Transverse colon (tissue), 4 donors: ENCODE results near the gene RETREG3. TPM values are rescaled to one million over a fixed set of nuclear protein-coding genes. Genes with fewer than 3 reads are reported as not detected.

Source experiments
- DNase-seq: peaks from one replicate; pipeline ENCODE4 v3.0.0-alpha.2; 2019
- H3K27ac ChIP-seq, 4 donors: fragments of 200-600 bp; sonication (generic); 2 replicates each; pipeline ENCODE4 v1.5.1; 2016 to 2018; ENCODE audit warnings: inconsistent platforms in 4 of 4
- H3K27me3 ChIP-seq: fragments of 200-600 bp; sonication (generic); 2 replicates; pipeline ENCODE4 v1.5.1; 2017; ENCODE audit warnings: inconsistent platforms
- H3K36me3 ChIP-seq, 4 donors: fragments of 200-600 bp; sonication (generic); 2 replicates each; pipeline ENCODE4 v1.5.1; 2017 to 2019; ENCODE audit warnings: inconsistent platforms in 4 of 4
- H3K4me1 ChIP-seq, 4 donors: fragments of 200-600 bp; sonication (generic); 2 replicates each; pipeline ENCODE4 v1.5.1; 2017 to 2020; ENCODE audit warnings: inconsistent platforms in 4 of 4
- H3K4me3 ChIP-seq, 4 donors: fragments of 200-600 bp; sonication (generic); 1 replicate in 1 of 4; 2 replicates in 3 of 4; pipeline versions ENCODE4 v1.5.1 to v1.6.1; 2017 to 2019; ENCODE audit warnings: inconsistent platforms in 4 of 4
- H3K9me3 ChIP-seq, 2 donors: fragments of 200-600 bp; sonication (generic); 2 replicates each; pipeline ENCODE4 v1.5.1; 2017 to 2019; ENCODE audit warnings: inconsistent platforms in 2 of 2
- CTCF ChIP-seq, 5 experiments: fragments of 200-600 bp in 3 of 5; fragments of 450-650 bp in 2 of 5; sonication (generic) in 3 of 5; IDR thresholded peaks; 1 replicate in 2 of 5; 2 replicates in 3 of 5; pipeline ENCODE4 v1.5.1; 2016 to 2017; ENCODE audit warnings: antibody characterized with exemption in 5 of 5, inconsistent platforms in 3 of 5, mild to moderate bottlenecking in 2 of 5, moderate library complexity in 1 of 5
- EP300 ChIP-seq: sonication (generic); formaldehyde crosslinking; IDR thresholded peaks from one replicate; pipeline ENCODE4 v1.6.1; 2017; ENCODE audit warnings: antibody characterized with exemption, low read depth
- POLR2A ChIP-seq: fragments of 450-650 bp; IDR thresholded peaks from one replicate; pipeline ENCODE4 v1.6.1; 2016; ENCODE audit warnings: antibody characterized with exemption, mild to moderate bottlenecking, moderate library complexity
- POLR2AphosphoS5 ChIP-seq, 3 donors: sonication (generic); formaldehyde crosslinking; IDR thresholded peaks; one replicate each; pipeline ENCODE4 v1.6.1; 2016; ENCODE audit warnings: antibody characterized with exemption in 3 of 3
- WGBS, 2 donors: methylation state at CpG; one replicate each; pipeline ENCODE4 v1.1.5; 2018; ENCODE audit warnings: low coverage in 1 of 2; 5-methylcytosine and 5-hydroxymethylcytosine counted together
- in situ Hi-C, 4 donors: fragments of 200-750 bp; cut with MboI; loops; one replicate each; pipeline versions ENCODE4 v1.15.0 to v1.15.1; 2017; ENCODE audit warnings: low sequenced_read_pairs in 3 of 4, low pct_ligation_motif_present in 1 of 4, low pct_unique_long_range_greater_than_20kb in 1 of 4
- intact Hi-C: fragments of 100-400 bp; cut with DNase I; formaldehyde crosslinking; loops from one replicate; pipeline ENCODE4 v1.15.1; 2023; ENCODE audit warnings: low total_unique reads
- total RNA-seq, 4 donors: library from RNA; depleted of rRNA; stranded (reverse); fragments of >200 nt; gene quantifications; one replicate each; pipeline ENCODE4 v1.1.0, GENCODE V29; 2016

RETREG3 gene
- total RNA-seq, 4 donors from 2014 or later = 47.2 to 71.8 (median 59.0) TPM

- Histone ChIP-seq H3K4me1 (peaks cover 20 to 37% (median 31%) of the 10 kb centered on the region in 4 donors), H3K27ac (peak overlapping the region; percentile 91 to 97 (median 92)), H3K9me3 (no peaks in the 10 kb centered on the region), H3K27me3 (no peaks in the 10 kb centered on the region), H3K36me3 (peaks cover 0 to 7% (median under 1%) of the 10 kb centered on the region in 4 donors), H3K4me3 (peak overlapping the region; percentile 51 to 83 (median 80))
- no peak for TF ChIP-seq POLR2AphosphoS5 (IDR thresholded peaks at IDR 0.05)
- TF ChIP-seq POLR2A = no peak
- no peak for TF ChIP-seq EP300
- TF ChIP-seq CTCF (IDR thresholded peaks at IDR 0.05) = no peak
- in situ Hi-C loops (loop anchor here in 1 of 4 donors (10.0 kb wide), 1 partner anchor 76 kb away; the partner anchor contains the start of genes CCR10 and CNTNAP1), intact Hi-C loops (loop anchor here (10.0 kb wide), 1 partner anchor 76 kb away; the partner anchor contains the start of genes CCR10 and CNTNAP1)
- WGBS, 2 donors = 0% methylated on average over 12 to 27 of the region's 30 CpGs
- DNase-seq = no peak
Measured at GRCh38 chr17:42608305-42609181, 631 bp downstream of the RETREG3 start.

DNA sequence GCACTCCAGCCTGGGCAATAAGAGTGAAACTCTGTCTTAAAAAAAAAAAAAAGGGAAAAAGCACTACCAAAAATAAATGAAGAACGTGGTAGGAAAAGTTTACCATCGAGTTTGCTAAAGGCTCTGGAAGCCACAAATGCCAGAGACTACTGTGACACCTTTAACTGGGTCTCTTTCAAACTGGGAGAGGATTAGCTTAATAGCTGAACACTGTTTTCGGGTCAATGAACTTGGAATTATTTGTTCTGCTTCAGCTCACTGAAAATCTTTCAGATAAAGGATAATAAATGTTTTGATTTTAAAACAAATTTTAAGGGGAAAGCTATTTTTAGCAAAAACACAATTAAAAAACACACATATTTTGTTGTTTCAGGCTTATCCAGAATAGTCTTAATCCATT, 1.4 kb downstream of the RETREG3 start:
- Histone ChIP-seq H3K36me3 (no peaks in the 10 kb centered on the region), H3K9me3 (no peaks in the 10 kb centered on the region), H3K27me3 (no peaks in the 10 kb centered on the region), H3K4me3 (peak overlapping the region in 2 of 4 donors; percentile 78 to 83), H3K27ac (peak overlapping the region in 2 of 4 donors; percentile 94 to 97), H3K4me1 (peaks cover 20 to 37% (median 31%) of the 10 kb centered on the region in 4 donors)
- TF ChIP-seq CTCF (IDR thresholded peaks at IDR 0.05) (no peak), POLR2AphosphoS5 (IDR thresholded peaks at IDR 0.05) (no peak), POLR2A (no peak), EP300 (no peak)
- WGBS, 2 donors = 49 to 79% methylated on average over 3 of the region's 3 CpGs
- no peak for DNase-seq
- in situ Hi-C loops (loop anchor here in 1 of 4 donors (10.0 kb wide), 1 partner anchor 77 kb away; the partner anchor contains the start of genes CCR10 and CNTNAP1), intact Hi-C loops (loop anchor here (10.0 kb wide), 1 partner anchor 77 kb away; the partner anchor contains the start of genes CCR10 and CNTNAP1)

- in situ Hi-C loops = loop anchor here in 1 of 4 donors (10.0 kb wide), 1 partner anchor 81 kb away; the partner anchor contains the start of genes CCR10 and CNTNAP1
- 86 to 96% methylated on average over 5 to 7 of the region's 7 CpGs for WGBS, 2 donors
Measured at GRCh38 chr17:42603318-42603717, 5.9 kb downstream of the RETREG3 start.

More at GRCh38 chr17:42603318-42603717, 5.9 kb downstream of the RETREG3 start:
- TF ChIP-seq POLR2AphosphoS5 (IDR thresholded peaks at IDR 0.05) (no peak), CTCF (IDR thresholded peaks at IDR 0.05) (no peak), POLR2A (no peak), EP300 (no peak)
- Histone ChIP-seq H3K36me3 (no peaks in the 10 kb centered on the region), H3K9me3 (no peaks in the 10 kb centered on the region), H3K27me3 (no peaks in the 10 kb centered on the region), H3K27ac (no peak overlapping the region), H3K4me1 (peaks cover 21 to 35% (median 32%) of the 10 kb centered on the region in 4 donors), H3K4me3 (no peak overlapping the region)
- intact Hi-C loops = loop anchor here (10.0 kb wide), 1 partner anchor 81 kb away; the partner anchor contains the start of genes CCR10 and CNTNAP1
- DNase-seq = no peak
